ENCODE measurements around the gene PHOSPHO2.
A peak's percentile ranks its signal among the peaks of the same experiment; 100 is the strongest.

The PHOSPHO2 gene

GRCh38 chr2:169717691-169718063, 23.4 kb downstream of the PHOSPHO2 start:
- no peak for DNase-seq

GRCh38 chr2:169718930-169719504, 24.7 kb downstream of the PHOSPHO2 start:
- DNase-seq = no peak

- no peak for DNase-seq
Observed at GRCh38 chr2:169721016-169721415, 26.7 kb downstream of the PHOSPHO2 start.

GRCh38 chr2:169727065-169727464, 32.8 kb downstream of the PHOSPHO2 start:
- DNase-seq = no peak

- DNase-seq = no peak
Observed at GRCh38 chr2:169729274-169729605, 35.0 kb downstream of the PHOSPHO2 start.

- no peak for DNase-seq
Observed at GRCh38 chr2:169732075-169732474, 37.8 kb downstream of the PHOSPHO2 start.

- DNase-seq = no peak
Observed at GRCh38 chr2:169732583-169733358, 38.5 kb downstream of the PHOSPHO2 start.

GRCh38 chr2:169734169-169734847, 40.0 kb downstream of the PHOSPHO2 start:
- peak in 1 of 2 donors; percentile 40 for DNase-seq

- no peak for DNase-seq
Observed at GRCh38 chr2:169735623-169736022, 41.4 kb downstream of the PHOSPHO2 start.

GRCh38 chr2:169736902-169737301, 42.6 kb downstream of the PHOSPHO2 start:
- no peak for DNase-seq

GRCh38 chr2:169738566-169739229, 44.4 kb downstream of the PHOSPHO2 start:
- no peak for DNase-seq

GRCh38 chr2:169739351-169739750, 45.1 kb downstream of the PHOSPHO2 start:
- DNase-seq = no peak

GRCh38 chr2:169743549-169743948, 49.3 kb downstream of the PHOSPHO2 start:
- no peak for DNase-seq

GRCh38 chr2:169746240-169746639, 52.0 kb downstream of the PHOSPHO2 start:
- DNase-seq = no peak

- no peak for DNase-seq
Observed at GRCh38 chr2:169748319-169748718, 54.0 kb downstream of the PHOSPHO2 start.
